IPS-20b (cell line): ENCODE data around the gene NCAPD2.
"Not testable (repeated sequence)": the region's sequence is repeated elsewhere in the genome, so short reads cannot be mapped to it uniquely, and the experiment has no call there.

Experiments
- H3K27ac ChIP-seq: one replicate; pipeline ENCODE4 v1.5.1; 2013; ENCODE audit warnings: low read length
- H3K27me3 ChIP-seq: 2 replicates; pipeline ENCODE4 v1.6.1; 2013; ENCODE audit warnings: mild to moderate bottlenecking, low read length, inconsistent platforms; ENCODE audit not compliant: insufficient read depth
- H3K36me3 ChIP-seq: 2 replicates; pipeline ENCODE4 v1.6.1; 2013; ENCODE audit warnings: low read depth, mild to moderate bottlenecking, inconsistent platforms, low read length, moderate library complexity; ENCODE audit not compliant: insufficient read depth
- H3K4me1 ChIP-seq: 2 replicates; pipeline ENCODE4 v1.6.1; 2013; ENCODE audit warnings: mild to moderate bottlenecking, control low read depth, inconsistent platforms, low read length, moderate library complexity; ENCODE audit not compliant: insufficient read depth
- H3K4me3 ChIP-seq: 2 replicates; pipeline ENCODE4 v1.5.1; 2013; ENCODE audit warnings: mild to moderate bottlenecking, low read length, inconsistent platforms
- H3K9ac ChIP-seq: 2 replicates; pipeline ENCODE4 v1.6.1; 2013; ENCODE audit warnings: low read depth, mild to moderate bottlenecking, inconsistent platforms, low read length, moderate library complexity
- H3K9me3 ChIP-seq: 2 replicates; pipeline ENCODE4 v1.6.1; 2013; ENCODE audit warnings: mild to moderate bottlenecking, low read depth, low read length, inconsistent platforms; ENCODE audit not compliant: insufficient read depth

NCAPD2 gene

DNA sequence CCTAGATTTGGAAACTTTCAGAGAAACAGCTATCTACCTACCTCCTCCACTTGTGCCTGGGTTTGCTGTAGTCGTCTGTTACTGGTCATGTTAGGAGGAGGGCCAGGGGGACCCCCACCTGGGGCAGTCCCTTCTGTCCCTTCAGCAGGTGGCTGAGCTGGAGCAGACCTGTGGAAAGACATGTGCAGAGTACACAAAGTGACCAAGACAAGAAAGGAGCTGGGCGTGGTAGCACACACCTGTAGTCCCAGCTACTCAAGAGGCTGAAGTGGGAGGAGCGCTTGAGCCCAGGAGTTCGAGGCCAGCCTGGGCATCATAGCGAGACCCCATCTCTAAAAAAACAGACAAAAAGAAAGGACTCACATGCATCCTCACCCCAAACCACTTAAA is 27.7 kb upstream of the NCAPD2 start:
- H3K27me3 ChIP-seq, result peaks cover 10% of the 10 kb centered on the region; the same call in 1 of the 2 replicates
- H3K9me3 ChIP-seq, result no peaks in the 10 kb centered on the region
- H3K36me3 ChIP-seq, result peaks cover 46% of the 10 kb centered on the region
- H3K27ac ChIP-seq, result no peak overlapping the region
- no peak overlapping the region for H3K9ac ChIP-seq
- no peak overlapping the region for H3K4me3 ChIP-seq
- H3K4me1 ChIP-seq, result peaks cover 4% of the 10 kb centered on the region; the same call in 1 of the 2 replicates

DNA sequence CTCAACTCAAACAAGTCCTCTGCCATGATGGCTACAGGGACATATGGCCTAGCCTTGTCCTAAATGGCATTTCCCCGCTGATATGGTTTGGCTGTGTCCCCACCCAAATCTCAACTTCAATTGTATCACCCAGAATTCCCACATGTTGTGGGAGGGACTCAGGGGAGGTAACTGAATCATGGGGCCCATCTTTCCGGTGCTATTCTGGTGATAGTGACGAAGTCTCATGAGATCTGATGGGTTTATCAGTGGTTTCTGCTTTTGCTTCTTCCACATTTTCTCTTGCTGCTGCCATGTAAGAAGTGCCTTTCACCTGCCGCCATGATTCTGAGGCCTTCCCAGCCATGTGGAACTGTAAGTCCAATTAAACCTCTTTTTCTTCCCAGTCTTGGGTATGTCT is 27.2 kb upstream of the NCAPD2 start:
- H3K27me3 ChIP-seq, H3K4me1 ChIP-seq, H3K9me3 ChIP-seq, H3K4me3 ChIP-seq, H3K27ac ChIP-seq, H3K9ac ChIP-seq: not testable (repeated sequence)
- H3K36me3 ChIP-seq, result peaks cover 40% of the 10 kb centered on the region

DNA sequence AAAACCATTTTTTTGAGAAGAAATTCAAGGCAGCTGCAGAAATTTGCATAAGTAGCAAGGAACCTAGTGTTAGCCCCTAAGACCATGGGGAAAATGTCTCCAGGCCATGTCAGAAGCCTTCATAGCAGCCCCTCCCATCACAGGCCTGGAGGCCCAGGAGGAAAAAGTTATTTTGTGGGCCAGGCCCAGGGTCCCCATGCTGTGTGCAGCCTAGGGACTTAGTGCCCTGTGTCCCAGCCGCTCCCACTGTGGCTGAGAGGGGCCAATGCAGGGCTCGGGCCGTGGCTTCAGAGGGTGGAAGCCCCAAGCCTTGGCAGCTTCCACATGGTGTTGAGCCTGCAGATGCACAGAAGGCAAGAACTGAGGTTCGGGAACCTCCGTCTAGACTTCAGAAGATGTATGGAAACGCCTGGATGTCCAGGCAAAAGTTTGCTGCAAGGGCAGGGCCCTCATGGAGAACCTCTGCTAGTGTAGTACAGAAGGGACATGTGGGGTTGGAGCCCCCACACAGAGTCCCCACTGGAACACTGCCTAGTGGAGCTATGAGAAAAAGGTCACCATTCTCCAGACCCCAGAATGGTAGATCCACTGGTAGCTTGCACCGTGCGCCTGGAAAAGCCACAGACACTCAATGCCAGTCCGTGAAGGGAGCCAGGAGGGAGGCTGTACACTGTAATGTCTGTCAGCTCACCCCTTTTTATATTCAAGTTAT is 26.2 kb upstream of the NCAPD2 start:
- H3K27me3 ChIP-seq, H3K9ac ChIP-seq, H3K9me3 ChIP-seq, H3K27ac ChIP-seq, H3K4me1 ChIP-seq, H3K4me3 ChIP-seq: not testable (repeated sequence)
- H3K36me3 ChIP-seq, result peaks cover 31% of the 10 kb centered on the region

DNA sequence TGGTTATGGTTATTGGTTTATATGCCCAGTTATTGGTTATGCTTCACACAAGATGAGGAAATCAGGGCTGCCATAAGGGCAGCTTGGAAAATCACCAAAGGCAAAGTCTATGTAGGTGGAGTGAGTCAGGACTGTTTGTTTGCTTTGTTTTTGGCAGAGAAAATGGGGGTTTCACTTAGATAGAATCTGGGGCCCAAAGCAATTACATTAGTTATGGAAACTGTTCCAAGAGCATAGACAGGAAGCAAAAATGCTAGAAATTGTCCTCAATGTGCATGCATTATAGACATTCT is 25.7 kb upstream of the NCAPD2 start:
- Histone ChIP-seq H3K27ac (no peak overlapping the region), H3K9ac (no peak overlapping the region)

DNA sequence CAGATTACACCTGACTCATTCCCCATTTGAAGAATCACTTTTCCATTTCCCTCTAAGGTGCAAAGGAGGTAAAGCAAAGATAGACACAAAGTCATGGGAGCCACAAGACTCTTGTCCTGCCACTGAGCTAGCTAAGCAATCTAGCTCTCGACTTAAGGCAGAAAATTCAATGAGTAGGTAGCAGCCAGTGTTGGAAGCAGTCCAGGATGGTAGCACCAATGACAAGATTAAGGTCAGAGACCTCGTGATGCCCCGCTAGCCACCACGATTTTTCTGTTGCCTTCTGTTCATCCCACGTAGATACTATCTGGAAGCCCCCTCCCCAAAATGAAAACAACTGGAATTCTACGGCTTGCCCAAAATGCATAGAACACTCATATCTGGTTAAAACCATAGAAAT is 24.8 kb upstream of the NCAPD2 start:
- H3K27ac ChIP-seq, result no peak overlapping the region
- H3K9ac ChIP-seq, result no peak overlapping the region
- peaks cover 10% of the 10 kb centered on the region; the same call in 1 of the 2 replicates for H3K27me3 ChIP-seq
- peak overlapping the region; percentile 94; the same call in 1 of the 2 replicates for H3K4me3 ChIP-seq
- H3K4me1 ChIP-seq, result peaks cover 7% of the 10 kb centered on the region; the same call in 1 of the 2 replicates
- H3K36me3 ChIP-seq, result peaks cover 17% of the 10 kb centered on the region
- no peaks in the 10 kb centered on the region for H3K9me3 ChIP-seq

More for the DNA sequence above, 25.7 kb upstream of the NCAPD2 start:
- Histone ChIP-seq H3K4me3 (no peak overlapping the region), H3K36me3 (peaks cover 26% of the 10 kb centered on the region), H3K9me3 (no peaks in the 10 kb centered on the region), H3K27me3 (peaks cover 10% of the 10 kb centered on the region; the same call in 1 of the 2 replicates), H3K4me1 (peaks cover 7% of the 10 kb centered on the region; the same call in 1 of the 2 replicates)

DNA sequence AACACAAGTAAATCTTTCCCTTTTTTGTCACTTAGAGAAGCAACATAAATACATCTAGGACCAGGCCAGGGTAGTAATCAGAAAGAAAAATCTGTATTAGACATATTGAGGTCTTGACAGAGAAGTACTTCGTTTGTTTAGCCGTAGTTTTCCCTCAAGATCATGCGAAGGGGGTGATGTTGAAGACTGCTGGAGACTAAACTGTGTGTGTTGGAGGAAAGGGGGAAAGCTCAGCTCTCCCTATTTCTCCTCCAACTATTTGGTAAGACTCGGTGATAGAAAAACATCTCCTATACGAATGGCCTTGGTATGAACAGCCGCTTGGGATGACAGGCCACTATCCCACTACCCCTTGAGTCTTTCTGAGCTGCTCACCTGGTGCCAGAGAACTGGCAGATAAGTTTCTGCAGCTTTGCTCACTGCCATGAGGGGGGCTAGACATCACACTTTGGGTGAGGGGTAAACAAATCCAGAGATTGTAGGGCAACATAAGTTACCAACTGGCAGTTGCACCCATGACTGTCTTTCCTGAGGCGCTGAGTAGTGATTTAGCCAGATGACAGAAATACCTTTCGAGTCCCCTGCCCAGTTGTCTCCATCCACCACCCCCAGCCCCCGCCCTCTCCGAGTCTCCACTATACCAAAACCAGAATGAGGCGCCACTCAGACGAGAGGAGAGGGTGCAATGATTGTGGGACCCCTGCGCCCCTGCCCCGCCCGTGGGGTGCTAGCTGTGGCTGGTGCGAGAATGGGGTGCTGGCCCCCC is 24.1 kb upstream of the NCAPD2 start:
- Histone ChIP-seq H3K9me3 (no peaks in the 10 kb centered on the region), H3K9ac (peak overlapping the region; percentile 70; the same call in 1 of the 2 replicates), H3K27me3 (peaks cover 10% of the 10 kb centered on the region; the same call in 1 of the 2 replicates), H3K36me3 (peaks cover 10% of the 10 kb centered on the region), H3K4me1 (peaks cover 7% of the 10 kb centered on the region; the same call in 1 of the 2 replicates), H3K4me3 (peak overlapping the region; percentile 94), H3K27ac (no peak overlapping the region)

DNA sequence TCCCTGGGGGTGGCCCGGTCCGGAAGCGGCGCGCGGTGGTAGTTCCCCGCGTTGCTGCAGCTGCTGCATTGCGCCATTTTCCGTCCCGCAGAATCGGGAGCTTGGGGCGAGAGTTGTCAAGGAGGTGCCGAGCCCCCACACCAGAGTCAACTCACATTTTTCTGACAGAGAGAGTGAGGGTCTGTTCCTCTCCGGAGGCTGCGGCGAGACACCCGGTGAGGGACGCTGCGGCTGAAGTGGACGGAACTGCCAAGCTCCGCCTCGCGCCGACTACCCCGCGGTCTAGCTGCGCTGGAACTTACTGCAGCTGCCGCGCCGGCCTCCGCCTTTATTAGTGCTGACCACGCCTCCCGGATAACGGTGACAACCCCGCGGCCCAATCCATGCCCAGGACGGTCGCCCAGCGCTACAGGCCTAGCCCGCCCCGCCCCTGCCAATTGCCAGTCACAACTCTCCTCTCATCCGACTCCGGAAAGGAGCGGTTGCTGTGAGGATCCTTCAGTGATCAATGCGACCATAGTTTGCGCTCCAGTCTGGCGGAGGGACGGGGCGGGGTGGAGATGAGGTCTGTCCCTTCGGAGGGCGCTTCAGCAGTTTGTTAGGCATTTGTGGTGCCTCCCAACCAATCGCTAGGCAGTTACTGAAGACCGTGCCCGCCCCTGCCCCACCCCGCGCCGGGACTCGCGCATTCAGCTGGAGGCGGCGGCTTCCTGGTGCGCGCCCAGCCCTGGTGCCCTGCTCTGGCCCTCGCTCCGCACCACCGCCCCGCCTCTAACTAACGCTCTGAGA is 23.3 kb upstream of the NCAPD2 start, which contains the start of gene VAMP1:
VAMP1 (minus strand) TSS at position 303 of the 789 bp plus-strand sequence; CDS start at position 157, 146 bp downstream.
- H3K27ac ChIP-seq, result no peak within 1 kb of the TSS
- H3K4me1 ChIP-seq, result peaks cover 7% of the 10 kb centered on the region; the same call in 1 of the 2 replicates
- peaks cover 10% of the 10 kb centered on the region; the same call in 1 of the 2 replicates for H3K27me3 ChIP-seq
- peak within 1 kb of the TSS; percentile 70; the same call in 1 of the 2 replicates for H3K9ac ChIP-seq
- H3K9me3 ChIP-seq, result no peaks in the 10 kb centered on the region
- peaks cover 7% of the 10 kb centered on the region; the same call in 1 of the 2 replicates for H3K36me3 ChIP-seq
- peak within 1 kb of the TSS; percentile 94 for H3K4me3 ChIP-seq

DNA sequence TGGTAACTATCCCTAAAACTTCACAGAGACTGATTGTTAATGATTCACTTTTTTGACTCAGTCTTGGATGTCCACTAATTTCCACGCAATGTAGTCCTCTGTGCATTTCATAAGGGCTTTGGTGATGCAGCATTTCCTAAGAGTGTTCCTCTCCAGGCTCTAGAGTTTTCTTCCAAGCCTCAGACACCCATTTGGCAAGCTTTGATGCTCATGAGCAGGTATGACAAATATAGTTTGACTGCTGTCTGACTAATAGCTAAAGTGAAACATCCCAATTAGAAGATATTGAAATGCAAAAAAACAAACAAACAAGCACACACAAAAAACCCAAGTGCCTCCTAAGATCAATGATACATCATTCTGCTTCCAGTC is 21.9 kb upstream of the NCAPD2 start:
- no peaks in the 10 kb centered on the region for H3K9me3 ChIP-seq
- no peak overlapping the region for H3K9ac ChIP-seq
- H3K27ac ChIP-seq, result no peak overlapping the region
- peaks cover 10% of the 10 kb centered on the region; the same call in 1 of the 2 replicates for H3K27me3 ChIP-seq
- H3K4me1 ChIP-seq, result peaks cover 7% of the 10 kb centered on the region; the same call in 1 of the 2 replicates
- H3K4me3 ChIP-seq, result no peak overlapping the region
- H3K36me3 ChIP-seq, result peaks cover 4% of the 10 kb centered on the region; the same call in 1 of the 2 replicates

DNA sequence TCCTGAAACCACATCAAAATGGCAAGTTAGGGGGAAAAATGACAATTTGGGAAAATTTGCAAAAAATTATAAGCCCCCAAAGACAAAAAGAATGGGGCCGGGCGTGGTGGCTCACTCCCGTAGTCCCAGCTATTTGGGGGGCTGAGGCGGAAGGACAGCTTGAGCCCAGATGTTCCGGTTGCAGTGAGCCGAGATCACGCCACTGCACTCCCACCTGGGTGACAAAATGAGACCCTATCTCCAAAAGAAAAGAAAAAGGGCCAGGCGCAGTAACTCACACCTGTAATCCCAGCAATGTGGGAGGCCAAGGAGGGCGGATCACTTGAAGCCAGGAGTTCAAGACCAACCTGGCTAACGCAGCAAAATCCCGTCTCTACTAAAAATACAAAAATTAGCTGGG is 21.4 kb upstream of the NCAPD2 start:
- no peak overlapping the region for H3K27ac ChIP-seq
- H3K36me3 ChIP-seq, result peaks cover 4% of the 10 kb centered on the region; the same call in 1 of the 2 replicates
- peaks cover 10% of the 10 kb centered on the region; the same call in 1 of the 2 replicates for H3K27me3 ChIP-seq
- H3K9me3 ChIP-seq, result no peaks in the 10 kb centered on the region
- peaks cover 7% of the 10 kb centered on the region; the same call in 1 of the 2 replicates for H3K4me1 ChIP-seq
- no peak overlapping the region for H3K9ac ChIP-seq
- no peak overlapping the region for H3K4me3 ChIP-seq

DNA sequence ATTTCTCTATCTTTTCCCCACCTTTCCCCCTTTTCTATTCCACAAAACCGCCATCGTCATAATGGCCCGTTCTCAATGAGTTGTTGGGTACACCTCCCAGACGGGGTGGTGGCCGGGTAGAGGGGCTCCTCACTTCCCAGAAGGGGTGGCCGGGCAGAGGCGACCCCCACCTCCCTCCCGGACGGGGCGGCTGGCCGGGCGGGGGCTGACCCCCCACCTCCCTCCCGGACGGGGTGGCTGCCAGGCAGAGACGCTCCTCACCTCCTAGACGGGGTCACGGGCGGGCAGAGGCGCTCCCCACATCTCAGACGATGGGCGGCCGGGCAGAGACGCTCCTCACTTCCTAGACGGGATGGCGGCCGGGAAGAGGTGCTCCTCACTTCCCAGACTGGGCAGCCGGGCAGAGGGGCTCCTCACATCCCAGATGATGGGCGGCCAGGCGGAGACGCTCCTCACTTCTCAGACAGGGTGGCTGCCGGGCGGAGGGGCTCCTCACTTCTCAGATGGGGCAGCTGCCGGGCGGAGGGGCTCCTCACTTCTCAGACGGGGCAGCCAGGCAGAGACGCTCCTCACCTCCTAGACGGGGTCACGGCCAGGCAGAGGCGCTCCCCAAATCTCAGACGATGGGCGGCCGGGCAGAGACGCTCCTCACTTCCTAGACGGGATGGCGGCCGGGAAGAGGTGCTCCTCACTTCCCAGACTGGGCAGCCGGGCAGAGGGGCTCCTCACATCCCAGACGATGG is 18.5 kb upstream of the NCAPD2 start:
- H3K27me3 ChIP-seq, H3K27ac ChIP-seq, H3K4me1 ChIP-seq, H3K36me3 ChIP-seq, H3K9me3 ChIP-seq, H3K4me3 ChIP-seq, H3K9ac ChIP-seq: not testable (repeated sequence)

DNA sequence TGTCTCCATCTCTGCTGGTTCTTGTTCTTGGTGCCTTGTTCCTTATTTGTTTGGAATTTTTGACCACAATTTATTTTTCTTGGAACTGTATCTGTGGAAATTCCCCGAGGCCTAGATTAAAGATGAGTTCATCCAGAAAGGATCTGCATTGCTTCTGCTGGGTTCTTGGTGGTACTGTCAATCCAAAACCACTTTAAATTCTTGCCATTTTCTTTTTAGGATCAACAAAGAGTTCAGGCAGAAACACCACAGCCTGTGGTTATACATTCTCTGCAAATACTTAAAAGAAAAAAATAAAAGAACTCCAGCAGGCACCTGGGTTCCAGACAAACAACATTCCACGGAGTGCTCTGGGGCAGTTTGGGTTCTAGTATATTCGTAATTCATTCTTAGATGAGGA is 17.4 kb upstream of the NCAPD2 start:
- no peak overlapping the region for H3K9ac ChIP-seq

More for the DNA sequence above, 17.4 kb upstream of the NCAPD2 start:
- Histone ChIP-seq H3K36me3 (no peaks in the 10 kb centered on the region), H3K27me3 (no peaks in the 10 kb centered on the region), H3K4me3 (no peak overlapping the region), H3K9me3 (no peaks in the 10 kb centered on the region), H3K4me1 (no peaks in the 10 kb centered on the region; the same call in 1 of the 2 replicates), H3K27ac (no peak overlapping the region)
